Hindlimb muscle (tissue), 1 donor: ENCODE results near the gene ADPRHL1. TPM values are rescaled to one million over a fixed set of nuclear protein-coding genes. Genes with fewer than 3 reads are reported as not detected.
"Not testable (repeated sequence)": the region's sequence is repeated elsewhere in the genome, so short reads cannot be mapped to it uniquely, and the experiment has no call there.

Experiments
- DNase-seq: peaks from one replicate; pipeline ENCODE4 v3.0.0-alpha.2; 2013
- polyA plus RNA-seq: library from polyadenylated mRNA; unstranded; fragments of 120-200 nt; gene quantifications from one replicate; pipeline ENCODE4 v1.2.1, GENCODE V29; 2013; ENCODE audit not compliant: insufficient read length

Gene ADPRHL1
- polyA plus RNA-seq, 1 donor: 263 TPM

- no peak for DNase-seq
Observed at GRCh38 chr13:113454936-113455335, 1.6 kb upstream of the ADPRHL1 start.

- DNase-seq: no peak
Observed at GRCh38 chr13:113452466-113452865, 822 bp downstream of the ADPRHL1 start.

GRCh38 chr13:113451951-113452421 is 1.3 kb downstream of the ADPRHL1 start:
- no peak for DNase-seq

- DNase-seq: not testable (repeated sequence)
Observed at GRCh38 chr13:113450861-113451620, 2.2 kb downstream of the ADPRHL1 start.

GRCh38 chr13:113450348-113450744 is 2.9 kb downstream of the ADPRHL1 start:
- DNase-seq: not testable (repeated sequence)

GRCh38 chr13:113449693-113450347 is 3.5 kb downstream of the ADPRHL1 start:
- DNase-seq: no peak

- no peak for DNase-seq
Observed at GRCh38 chr13:113448885-113449692, 4.2 kb downstream of the ADPRHL1 start.

- DNase-seq: no peak
Observed at GRCh38 chr13:113448545-113448884, 4.8 kb downstream of the ADPRHL1 start.

GRCh38 chr13:113447596-113447995 is 5.7 kb downstream of the ADPRHL1 start:
- no peak for DNase-seq

GRCh38 chr13:113446488-113446854 is 6.8 kb downstream of the ADPRHL1 start:
- no peak for DNase-seq

GRCh38 chr13:113445791-113446487 is 7.3 kb downstream of the ADPRHL1 start:
- DNase-seq: no peak

- no peak for DNase-seq
Observed at GRCh38 chr13:113443991-113444390, 9.3 kb downstream of the ADPRHL1 start.

- DNase-seq: no peak
Observed at GRCh38 chr13:113442985-113443362, 10.3 kb downstream of the ADPRHL1 start.

- no peak for DNase-seq
Observed at GRCh38 chr13:113442354-113442984, 10.8 kb downstream of the ADPRHL1 start.

- DNase-seq: no peak
Observed at GRCh38 chr13:113441661-113442060, 11.6 kb downstream of the ADPRHL1 start.

GRCh38 chr13:113437408-113438010 is 15.8 kb downstream of the ADPRHL1 start:
- DNase-seq: no peak

GRCh38 chr13:113436866-113437265 is 16.4 kb downstream of the ADPRHL1 start:
- not testable (repeated sequence) for DNase-seq

GRCh38 chr13:113435907-113436306 is 17.4 kb downstream of the ADPRHL1 start:
- DNase-seq: not testable (repeated sequence)

- no peak for DNase-seq
Observed at GRCh38 chr13:113433391-113433916, 19.8 kb downstream of the ADPRHL1 start.

- no peak for DNase-seq
Observed at GRCh38 chr13:113432506-113433270, 20.6 kb downstream of the ADPRHL1 start.

GRCh38 chr13:113431171-113431570 is 22.1 kb downstream of the ADPRHL1 start:
- no peak for DNase-seq
